HG03039 (cell line): ENCODE measurements around the gene TAOK1.
A peak's percentile ranks its signal among the peaks of the same experiment; 100 is the strongest.

ENCODE experiments used
- ATAC-seq: cut with Tn5 transposase; IDR thresholded peaks from one replicate; pipeline ENCODE4 v1.9.1; 2021; ENCODE audit warnings: mild to moderate bottlenecking, moderate library complexity; ENCODE audit not compliant: unreplicated experiment

Gene TAOK1

DNA sequence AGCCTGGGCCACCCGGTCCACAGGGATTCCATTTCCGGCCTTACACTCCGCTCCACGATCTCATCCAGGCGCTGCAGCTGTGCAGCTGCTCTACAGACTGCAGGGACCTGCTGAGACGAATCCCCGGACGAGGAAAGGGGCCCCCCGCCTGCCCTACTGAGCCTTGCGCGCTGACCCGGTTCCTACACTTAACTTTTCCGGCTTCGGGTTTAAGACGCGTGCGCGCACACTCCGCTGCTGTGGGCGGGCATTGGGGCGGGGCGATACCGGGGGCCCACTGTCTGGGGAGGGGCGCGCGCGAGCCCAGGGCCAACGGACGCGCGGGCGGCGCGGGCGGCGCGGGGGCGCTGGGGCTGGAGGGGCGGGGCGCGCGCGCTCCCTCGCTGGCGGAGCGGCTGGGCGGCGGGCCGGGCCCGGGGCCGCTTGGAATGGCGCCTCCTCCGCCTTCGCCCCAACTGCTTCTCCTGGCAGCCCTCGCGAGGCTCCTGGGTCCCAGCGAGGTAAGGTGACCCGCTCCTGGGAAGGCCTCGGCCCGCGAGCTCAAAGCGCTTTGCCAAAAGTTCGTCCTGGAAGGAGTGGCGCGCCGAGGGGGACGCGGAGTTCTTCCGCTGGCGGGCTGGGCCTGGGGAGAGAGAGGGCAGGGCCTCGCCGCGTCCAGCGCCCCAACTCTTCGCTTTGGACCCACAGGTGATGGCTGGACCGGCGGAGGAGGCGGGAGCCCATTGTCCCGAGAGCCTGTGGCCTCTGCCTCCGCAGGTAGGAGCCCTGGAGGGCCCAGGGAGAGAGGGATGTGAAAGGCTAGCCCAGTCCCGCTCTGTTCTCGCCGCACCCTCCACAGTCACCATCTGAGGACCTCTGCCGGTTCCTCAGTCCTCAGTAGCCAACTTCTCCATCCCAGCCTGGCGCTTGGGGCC is 178.4 kb downstream of the TAOK1 start, which contains the start of gene TP53I13:
TP53I13 (plus strand) TSS at position 371 of the 914 bp plus-strand sequence; CDS start at position 429, 58 bp downstream.
- peak; percentile 35 for ATAC-seq

DNA sequence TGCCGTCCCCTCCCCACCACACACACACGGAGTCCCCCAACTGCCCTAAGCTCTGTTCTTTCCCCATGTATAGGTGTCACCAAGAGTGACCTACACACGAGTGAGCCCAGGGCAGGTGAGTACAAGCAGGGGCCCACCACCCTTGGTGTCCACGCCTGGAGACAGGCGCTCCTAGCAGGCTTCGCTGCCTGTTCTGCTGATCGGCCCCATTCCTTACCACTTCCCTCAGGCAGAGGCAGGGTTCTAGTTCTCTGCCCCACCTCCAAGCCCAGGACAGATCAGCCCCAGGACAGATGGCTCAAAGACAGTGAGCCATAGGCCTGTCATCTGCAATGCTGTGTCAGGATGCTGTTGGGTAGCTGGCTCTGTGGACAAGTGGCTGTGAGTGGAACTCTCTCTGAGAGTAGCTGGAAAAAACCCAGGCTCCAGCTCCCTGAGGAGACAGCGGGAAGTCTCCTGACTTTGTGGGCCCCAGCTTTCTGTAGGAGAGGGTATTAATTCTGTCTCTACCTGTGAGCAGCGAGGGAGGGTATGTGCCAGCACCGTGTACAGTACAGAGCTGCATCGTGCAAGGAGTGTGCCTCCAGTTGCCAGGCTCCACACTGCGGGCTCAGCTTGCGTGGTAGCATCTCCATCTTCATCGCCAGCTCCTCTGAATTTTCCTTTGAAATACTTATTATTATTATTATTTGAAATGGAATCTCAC is 179.2 kb downstream of the TAOK1 start:
- ATAC-seq, result no peak

DNA sequence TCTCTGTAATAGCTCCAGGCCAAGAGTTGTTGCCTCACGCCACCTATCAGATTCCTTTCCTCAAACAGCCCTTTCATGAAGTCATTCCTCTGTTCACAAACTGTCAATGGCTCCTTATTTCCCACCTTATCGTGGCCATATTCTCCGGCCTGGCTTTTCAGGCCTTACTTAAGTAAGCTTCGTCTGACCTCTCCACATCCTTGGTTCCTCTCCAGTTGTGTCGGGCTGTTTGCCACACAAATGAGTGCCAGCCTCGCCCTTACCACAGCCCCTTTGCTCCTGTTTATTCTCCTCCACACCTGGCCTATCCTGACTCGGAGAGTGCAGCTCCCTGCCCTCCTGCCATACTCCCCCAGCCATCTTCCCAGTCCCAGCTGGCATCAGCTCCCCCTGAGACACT is 180.4 kb downstream of the TAOK1 start:
- no peak for ATAC-seq

DNA sequence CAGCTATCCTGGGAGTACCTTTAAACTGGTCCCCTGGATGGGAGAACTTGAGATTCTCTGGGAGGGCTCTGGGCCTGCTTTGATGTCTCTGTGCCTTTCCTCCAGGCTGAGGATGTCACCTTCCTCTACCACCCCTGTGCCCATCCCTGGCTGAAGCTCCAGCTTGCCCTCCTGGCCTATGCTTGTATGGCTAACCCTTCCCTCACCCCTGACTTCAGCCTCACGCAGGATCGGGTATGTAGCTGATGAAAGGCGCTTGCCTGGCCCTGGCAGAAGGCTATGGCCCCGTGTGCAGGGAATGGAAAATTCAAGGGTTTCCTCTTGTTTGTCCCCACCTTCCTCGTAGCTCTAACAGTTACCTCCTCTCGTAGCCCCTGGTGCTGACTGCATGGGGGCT is 181.3 kb downstream of the TAOK1 start:
- no peak for ATAC-seq

DNA sequence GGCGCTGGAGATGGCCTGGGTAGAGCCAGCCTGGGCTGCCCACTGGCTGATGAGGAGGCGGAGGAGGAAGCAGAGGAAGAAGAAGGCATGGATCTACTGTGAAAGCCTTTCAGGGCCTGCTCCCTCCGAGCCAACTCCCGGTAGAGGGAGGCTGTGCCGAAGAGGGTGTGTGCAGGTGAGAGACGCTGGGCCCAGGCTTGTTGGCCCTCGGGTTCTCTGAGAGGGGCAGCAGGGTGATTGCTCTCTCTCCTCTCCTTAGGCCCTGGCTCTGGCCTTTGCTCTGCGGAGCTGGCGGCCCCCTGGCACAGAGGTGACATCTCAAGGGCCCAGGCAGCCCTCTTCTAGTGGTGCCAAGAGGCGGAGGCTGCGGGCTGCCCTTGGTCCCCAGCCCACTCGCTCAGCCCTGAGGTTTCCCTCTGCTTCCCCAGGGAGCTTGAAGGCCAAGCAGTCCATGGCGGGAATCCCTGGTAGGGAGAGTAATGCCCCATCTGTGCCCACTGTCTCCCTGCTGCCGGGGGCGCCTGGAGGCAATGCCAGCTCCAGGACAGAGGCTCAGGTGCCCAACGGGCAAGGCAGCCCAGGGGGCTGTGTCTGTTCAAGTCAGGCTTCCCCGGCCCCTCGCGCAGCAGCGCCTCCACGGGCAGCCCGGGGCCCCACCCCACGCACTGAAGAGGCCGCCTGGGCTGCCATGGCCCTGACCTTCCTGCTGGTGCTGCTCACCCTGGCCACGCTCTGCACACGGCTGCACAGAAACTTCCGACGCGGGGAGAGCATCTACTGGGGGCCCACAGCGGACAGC is 181.9 kb downstream of the TAOK1 start:
- no peak for ATAC-seq

DNA sequence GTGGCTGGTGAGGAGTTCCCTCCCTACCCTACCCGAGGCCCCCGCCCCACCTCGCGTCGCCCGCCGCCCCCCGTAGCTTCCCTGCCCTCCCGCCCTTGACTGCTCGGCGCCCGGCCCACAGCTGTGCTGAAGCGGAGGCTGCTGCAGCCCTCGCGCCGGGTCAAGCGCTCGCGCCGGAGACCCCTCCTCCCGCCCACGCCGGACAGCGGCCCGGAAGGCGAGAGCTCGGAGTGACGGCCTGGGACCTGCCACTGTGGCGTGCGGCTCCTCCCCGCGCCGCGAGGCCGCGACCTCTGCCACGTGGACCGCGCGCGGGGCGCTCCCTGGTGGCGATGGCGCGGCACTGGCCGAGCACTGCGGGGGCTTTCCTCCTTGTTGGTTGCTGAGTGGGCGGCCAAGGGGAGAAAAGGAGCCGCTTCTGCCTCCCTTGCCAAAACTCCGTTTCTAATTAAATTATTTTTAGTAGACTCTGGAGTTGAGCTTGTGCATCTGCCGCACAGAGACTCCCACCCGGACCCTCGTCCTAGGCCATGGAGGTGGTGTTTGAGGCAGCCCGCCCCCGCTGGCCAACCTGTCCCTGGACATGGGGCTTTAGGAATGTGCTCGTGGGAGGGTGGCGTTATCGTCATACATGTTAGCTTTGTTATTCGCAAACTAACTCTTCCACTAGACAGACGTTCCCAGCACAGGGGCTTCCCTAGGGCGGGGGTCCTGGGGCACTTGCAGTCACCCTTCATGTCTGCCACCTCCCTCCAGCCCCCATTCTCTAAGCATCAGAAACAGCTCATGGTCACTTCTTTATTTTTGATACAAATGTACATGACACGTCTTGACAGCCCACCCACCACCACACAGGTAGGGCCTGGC is 182.8 kb downstream of the TAOK1 start:
- no peak for ATAC-seq

DNA sequence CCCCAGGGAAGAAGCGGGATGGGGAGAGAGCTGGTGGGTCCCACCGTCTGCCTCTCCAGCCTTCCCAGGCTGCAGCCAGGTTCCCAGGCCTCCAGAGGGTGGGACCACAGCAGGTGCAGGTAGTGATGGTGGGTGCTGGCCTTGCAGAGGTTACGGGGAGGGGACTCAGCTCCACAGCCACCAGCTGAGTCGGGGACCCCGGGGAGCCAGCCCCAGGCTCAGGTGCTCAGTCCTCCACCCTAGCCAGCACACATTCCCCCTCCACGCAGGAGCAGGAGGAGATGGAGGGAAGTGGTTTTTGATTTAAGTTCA is 183.4 kb downstream of the TAOK1 start:
- no peak for ATAC-seq

DNA sequence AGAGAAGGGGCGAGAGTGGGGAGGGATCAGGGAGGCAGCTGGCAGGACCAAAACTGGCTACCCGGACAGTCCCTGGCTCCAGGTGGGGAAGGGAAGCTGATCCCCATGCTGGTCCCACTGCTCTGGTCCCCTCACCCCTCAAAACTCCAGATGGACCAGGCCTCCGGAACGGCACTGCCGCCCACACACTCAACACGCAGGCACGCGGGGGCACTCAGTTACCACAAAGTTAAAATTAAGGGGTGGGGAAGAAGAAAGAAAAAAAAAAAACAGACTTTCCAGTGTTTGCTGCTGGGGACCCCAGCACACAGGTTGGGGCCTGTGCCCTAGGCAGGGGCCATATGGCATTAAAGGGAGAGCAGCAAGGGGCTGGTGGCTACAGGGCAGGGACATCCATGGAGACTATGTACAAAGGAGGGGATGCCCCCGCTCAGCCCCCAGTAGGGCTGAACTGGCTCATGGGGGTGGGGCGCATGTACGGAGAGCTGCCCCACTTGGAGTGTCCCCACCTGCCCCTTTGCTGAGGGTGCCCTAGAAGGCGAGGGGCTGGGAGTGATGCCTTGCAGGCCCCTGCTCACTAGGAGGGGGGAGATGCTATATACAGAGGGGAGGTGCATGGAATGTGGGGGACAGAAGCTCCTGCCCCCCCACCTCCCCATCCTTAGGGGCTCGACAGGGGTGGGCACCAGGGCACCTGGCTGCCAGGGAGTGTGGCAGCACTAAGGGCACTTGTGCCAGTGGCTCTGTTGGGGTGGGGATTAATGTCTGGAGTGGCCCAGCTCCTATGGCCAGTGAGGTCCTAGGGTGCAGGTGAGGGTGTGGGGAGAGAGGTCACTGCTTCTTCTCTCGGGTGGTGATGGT is 183.9 kb downstream of the TAOK1 start:
- ATAC-seq, result no peak

DNA sequence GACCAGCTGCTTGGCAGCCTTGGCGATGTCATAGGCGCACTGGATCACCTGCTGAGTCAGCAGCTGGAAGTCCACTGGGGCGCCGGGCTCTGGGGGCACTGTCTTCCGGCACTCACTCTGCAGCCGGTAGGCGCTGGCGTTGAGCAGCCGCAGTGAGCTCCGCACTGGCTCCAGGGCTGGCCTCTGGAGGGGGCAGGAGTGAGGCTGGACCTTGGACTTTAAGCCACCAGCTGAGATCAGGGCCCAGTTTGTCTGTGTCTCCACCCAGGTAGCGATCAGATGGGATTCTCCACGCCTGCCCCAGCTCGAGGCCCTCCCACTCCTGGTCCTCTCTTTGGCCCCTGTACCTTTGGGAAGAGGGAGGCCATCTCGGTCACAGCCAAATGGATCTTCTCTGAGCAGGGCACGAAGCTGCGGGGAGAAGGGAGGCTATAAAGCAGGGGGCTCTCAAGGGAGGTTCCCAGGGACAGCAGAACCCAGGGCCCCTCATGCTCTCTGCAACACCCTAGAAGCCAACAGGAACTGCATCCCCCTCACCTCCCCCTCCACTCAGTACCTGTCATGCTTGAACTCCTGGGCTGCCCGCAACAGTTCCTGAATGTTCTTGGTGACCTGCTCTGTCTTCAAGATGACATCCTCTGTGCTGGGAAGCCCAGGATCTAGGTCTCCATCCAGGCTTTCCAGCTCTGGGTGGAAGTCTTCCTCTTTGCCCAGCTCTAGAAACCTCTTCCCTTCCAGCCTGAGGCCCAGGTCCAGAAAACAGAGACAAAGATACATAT is 184.8 kb downstream of the TAOK1 start:
- ATAC-seq, result no peak

DNA sequence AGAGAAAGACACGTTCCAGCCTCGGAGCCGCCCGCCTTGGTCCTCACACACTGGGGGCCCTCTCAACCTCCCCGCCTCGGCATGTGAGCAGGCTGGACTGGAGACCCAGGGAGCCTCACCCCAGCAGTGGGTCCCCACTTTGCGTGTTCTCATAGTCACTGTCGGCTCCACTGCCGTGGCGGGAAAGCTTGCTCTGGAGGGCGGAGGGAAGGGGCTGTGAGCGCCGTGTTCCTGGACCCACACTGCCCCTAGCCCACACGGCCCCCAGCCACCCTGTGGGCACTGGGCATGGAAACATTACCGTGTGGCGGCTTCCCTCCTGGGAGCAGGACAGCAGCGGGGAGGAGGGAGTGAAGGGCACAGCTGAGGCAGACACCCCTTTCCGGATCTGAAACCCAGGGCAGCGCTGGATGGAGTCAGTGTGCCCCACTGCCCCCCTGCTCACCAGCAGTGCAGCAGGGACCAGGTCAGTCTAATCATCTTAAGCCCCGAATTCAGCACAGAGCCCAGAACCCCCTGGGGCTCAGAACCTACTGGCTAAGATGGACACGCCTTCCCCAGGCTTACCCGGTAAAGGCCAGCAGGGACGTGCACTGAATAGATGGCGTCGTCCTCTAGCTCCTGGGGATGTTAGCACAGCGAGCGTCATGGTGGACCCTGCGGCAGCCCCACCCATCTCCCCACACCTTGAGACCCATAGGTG is 185.5 kb downstream of the TAOK1 start:
- no peak for ATAC-seq

DNA sequence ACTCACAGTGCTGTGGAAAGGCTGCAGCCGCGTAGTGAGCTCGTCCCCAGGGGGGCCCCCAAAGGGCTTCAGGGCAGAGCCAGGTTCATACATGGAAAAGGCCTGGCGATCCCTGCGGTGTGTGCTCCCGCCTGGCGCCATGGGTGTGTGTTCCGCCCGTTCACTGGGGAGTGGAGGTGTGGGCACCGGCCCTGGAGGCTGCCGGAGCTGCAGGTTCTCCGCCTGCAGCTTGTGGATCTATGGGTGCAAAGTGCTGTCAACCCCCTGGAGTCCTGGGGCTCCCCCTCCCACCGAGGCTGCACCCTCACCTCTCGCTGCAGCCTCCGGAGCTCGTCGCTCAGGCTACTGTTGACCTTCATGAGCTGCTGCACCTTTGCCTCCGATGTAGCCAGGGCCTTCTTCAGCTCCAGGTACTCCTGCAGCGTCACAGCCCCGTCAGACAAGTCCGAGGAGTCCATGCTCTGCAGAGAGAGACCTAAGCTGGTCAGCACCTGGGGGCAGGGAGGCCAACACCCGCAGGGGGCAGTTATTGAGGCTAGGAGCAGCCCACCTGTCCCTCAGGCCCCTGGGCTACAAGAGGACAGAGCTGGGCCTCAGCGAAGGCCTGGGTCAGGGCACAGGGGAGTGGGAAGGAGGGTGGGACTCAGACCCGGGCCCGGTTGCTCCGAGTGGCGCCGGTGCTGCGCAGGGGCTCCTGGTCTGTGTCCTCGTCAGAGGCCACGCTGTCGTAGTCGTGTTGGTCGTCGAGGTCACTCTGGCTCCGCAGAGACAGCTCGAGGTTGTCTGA is 186.2 kb downstream of the TAOK1 start:
- no peak for ATAC-seq

DNA sequence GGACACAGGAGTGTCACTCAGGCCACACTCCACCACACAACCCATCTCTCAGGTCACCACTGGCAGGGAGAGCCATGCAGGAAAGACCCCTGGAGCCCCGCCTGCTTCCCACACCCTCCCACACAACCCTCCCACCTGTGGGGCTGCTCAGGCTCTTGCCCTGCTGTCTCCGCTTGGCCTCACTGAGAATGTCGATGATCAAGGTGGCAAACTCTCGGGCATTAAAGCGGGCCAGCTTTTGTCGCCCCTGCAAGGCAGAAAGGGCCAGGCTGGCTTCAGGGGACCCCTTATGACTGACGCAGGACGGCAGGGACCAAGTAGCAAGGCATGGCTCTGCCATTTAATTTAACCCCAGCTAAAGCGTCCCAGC is 186.8 kb downstream of the TAOK1 start:
- ATAC-seq, result no peak

DNA sequence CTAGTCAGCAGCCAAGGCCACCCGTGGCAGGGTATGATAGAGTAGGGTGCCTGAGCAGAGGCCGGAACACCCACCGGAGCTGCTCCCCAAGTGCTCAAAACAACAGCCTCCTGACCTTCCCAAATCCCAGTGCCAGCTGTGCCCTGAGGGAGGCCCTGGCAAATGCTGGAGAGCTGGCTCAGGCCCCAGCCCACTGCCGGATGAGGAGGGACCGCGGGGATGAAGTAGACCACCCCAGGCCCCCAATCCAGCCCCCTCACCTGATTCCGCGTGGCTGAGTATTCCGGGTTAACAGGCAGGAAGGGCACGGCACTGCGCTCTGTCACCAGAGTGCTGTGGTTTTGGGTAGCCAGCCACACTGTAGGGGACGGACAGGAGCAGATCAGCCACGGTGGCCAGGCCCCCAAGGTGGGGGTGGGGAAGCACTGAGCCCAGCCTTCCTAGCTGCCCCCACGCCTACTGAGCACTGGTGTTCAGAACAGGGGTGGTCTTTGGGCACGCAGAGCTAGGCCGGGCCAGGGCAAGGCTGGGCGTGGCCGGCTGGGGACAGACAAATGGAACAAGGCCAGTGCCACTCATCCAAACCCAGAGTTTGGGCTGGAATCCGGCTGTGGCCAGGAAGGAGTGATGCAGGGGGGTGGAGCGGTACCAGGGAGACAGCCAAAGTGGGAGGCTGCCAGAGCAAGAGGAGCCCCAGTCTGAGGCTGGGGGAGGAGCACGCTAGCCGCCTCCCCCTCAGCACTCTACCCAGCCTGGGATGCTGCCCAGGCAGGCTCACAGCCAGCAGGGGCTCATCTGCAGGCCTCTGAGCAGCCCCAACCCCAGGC is 187.4 kb downstream of the TAOK1 start:
- ATAC-seq, result no peak

DNA sequence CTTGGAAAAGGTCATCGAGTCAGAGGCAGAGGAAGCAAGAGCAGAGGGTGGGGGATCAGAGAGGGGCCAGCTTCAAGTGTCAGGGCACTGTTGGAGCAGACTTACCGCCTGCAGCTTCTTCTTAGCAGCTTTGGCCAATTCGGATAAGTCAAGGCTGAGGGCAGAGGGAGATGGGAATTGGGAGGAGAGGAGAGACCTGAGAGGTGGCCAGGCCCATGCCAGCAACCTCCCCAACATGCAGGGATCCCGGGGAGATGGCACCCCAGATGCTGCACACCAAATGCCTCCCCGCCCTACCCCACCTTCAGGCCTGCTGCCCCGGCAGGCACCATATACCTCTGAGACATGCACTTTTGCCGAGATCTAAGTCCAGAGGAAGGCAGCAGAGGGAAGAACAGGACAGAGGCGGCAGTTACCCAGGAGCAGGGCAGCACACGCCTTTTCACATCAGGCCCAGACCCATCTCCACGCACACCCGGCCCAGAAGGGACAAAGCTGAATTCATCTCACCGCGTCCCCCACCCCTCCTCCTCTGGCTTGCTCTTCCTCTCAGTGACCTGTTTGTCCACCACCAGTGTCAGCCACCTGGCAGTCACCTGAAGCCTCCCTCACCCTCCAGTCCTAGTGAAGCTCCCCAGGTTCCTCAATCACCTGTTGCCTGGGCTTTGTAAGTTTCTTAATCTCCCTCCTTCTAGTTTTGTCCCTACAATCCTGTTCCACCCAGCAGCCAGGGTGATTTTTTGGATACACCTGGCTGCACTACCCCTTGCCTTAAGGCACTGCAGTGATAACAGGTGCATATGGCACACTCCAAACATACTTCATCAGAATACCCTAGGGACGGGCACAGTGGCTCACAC is 188.7 kb downstream of the TAOK1 start:
- ATAC-seq, result no peak

DNA sequence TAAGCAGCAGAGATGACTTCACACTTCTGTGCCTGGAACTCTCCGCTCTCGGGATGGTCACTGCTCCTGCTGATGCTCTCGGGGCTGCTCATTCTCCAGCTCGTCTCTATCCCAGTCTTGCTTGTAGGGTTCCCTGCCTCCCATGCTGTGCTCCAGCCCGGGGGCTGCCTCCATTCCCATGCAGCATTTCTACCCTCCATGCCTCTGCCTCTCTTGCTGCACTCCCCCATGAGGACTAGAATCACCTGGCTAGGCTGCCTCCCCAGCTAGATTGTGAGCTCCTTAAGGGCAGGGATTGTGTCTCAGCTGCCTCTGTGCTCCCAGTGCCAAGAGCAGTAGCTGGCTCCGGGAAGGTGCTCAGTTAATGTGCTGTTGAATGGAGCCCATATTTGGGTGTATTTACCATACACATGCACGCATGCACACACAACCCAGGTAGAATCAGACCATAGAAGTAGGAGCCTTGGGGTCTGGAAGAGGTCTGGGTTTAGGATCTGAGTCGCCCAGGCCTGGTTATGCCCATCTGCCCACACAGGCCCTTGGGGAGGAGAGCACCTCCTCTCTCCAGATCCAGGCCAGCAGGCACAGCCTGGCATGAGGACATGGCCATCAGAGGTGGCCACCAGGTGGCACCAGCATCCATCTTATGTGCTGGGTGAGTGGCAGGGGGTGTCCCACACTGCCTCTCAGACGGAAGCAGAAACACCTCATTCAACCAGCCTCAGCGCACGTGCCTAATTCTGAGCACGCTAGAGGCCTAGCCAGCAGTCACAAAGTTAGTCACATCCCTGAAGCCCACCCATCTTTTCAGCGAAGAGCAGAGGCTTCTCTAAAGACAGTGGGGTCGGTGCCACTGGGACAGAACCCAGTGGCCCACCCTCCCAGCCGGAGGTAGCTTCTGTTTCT is 190.0 kb downstream of the TAOK1 start:
- peak; percentile 65 for ATAC-seq
